ENCODE data around the gene ZGRF1.
"Not testable (repeated sequence)": the region's sequence is repeated elsewhere in the genome, so short reads cannot be mapped to it uniquely, and the experiment has no call there.

- not testable (repeated sequence) for TF ChIP-seq EZH2 (IDR thresholded peaks at IDR 0.05; ENCODE audit: borderline replicate concordance, low read depth, low read length, severe bottlenecking); JUN (IDR thresholded peaks at IDR 0.05; ENCODE audit: borderline replicate concordance, insufficient read depth, insufficient read length, low read depth); CTCF (IDR thresholded peaks at IDR 0.05; ENCODE audit: extremely low read depth in 1 of 2, insufficient read depth in 1 of 2, low read depth in 1 of 2, low read length in 2 of 2); POLR2A (IDR thresholded peaks at IDR 0.05; ENCODE audit: low read depth, low read length); POLR2AphosphoS5 (IDR thresholded peaks at IDR 0.05; ENCODE audit: insufficient read depth, low read depth, low read length); MYC (IDR thresholded peaks at IDR 0.05; ENCODE audit: low read depth, low read length); MAX (IDR thresholded peaks at IDR 0.05; ENCODE audit: insufficient read depth, insufficient read length)
Measured at GRCh38 chr4:112490808-112491207, 145.9 kb downstream of the ZGRF1 start.

Data from endothelial cell of umbilical vein (primary cell).